DMS153 treated with DMSO at 0.1 percent for 48 hours (cell line): ENCODE results near the gene ZAR1.

ENCODE experiments used
- DNase-seq: peaks from one replicate; lab custom pipeline; 2025; ENCODE audit not compliant: unreplicated experiment; lab: John Stamatoyannopoulos, UW

Gene ZAR1

GRCh38 chr4:48489683-48490011 lies 405 bp upstream of the ZAR1 start:
- DNase-seq, result no peak

- no peak for DNase-seq
Observed at GRCh38 chr4:48490680-48491513, 845 bp downstream of the ZAR1 start.

GRCh38 chr4:48491514-48492176 lies 1.6 kb downstream of the ZAR1 start:
- no peak for DNase-seq

- DNase-seq, result no peak
Observed at GRCh38 chr4:48493452-48494100, 3.5 kb downstream of the ZAR1 start.

GRCh38 chr4:48495941-48496340 lies 5.9 kb downstream of the ZAR1 start:
- no peak for DNase-seq

GRCh38 chr4:48498895-48499294 lies 8.8 kb downstream of the ZAR1 start:
- no peak for DNase-seq

GRCh38 chr4:48499551-48500066 lies 9.6 kb downstream of the ZAR1 start:
- no peak for DNase-seq

GRCh38 chr4:48503233-48504025 lies 13.4 kb downstream of the ZAR1 start:
- no peak for DNase-seq

GRCh38 chr4:48504026-48504330 lies 13.9 kb downstream of the ZAR1 start:
- DNase-seq, result no peak

GRCh38 chr4:48504352-48504751 lies 14.3 kb downstream of the ZAR1 start:
- no peak for DNase-seq

- no peak for DNase-seq
Observed at GRCh38 chr4:48506716-48507115, 16.7 kb downstream of the ZAR1 start.

- DNase-seq, result no peak
Observed at GRCh38 chr4:48509543-48509942, 19.5 kb downstream of the ZAR1 start.

- DNase-seq, result no peak
Observed at GRCh38 chr4:48518143-48518542, 28.1 kb downstream of the ZAR1 start.

GRCh38 chr4:48526406-48526805 lies 36.4 kb downstream of the ZAR1 start:
- DNase-seq, result no peak

- DNase-seq, result no peak
Observed at GRCh38 chr4:48538358-48538757, 48.3 kb downstream of the ZAR1 start.

- DNase-seq, result no peak
Observed at GRCh38 chr4:48539597-48539996, 49.5 kb downstream of the ZAR1 start.

GRCh38 chr4:48542888-48543287 lies 52.8 kb downstream of the ZAR1 start:
- no peak for DNase-seq

GRCh38 chr4:48543796-48544195 lies 53.7 kb downstream of the ZAR1 start:
- DNase-seq, result no peak
